AG09319 (cell line): ENCODE measurements around the gene BPHL.
"Not testable (repeated sequence)": the region's sequence is repeated elsewhere in the genome, so short reads cannot be mapped to it uniquely, and the experiment has no call there.

Source experiments
- DNase-seq: peaks from one replicate; pipeline ENCODE4 v3.0.0-alpha.2; 2010; ENCODE audit warnings: low read depth; ENCODE audit errors: extremely low read depth
- TF ChIP-seq, protein P1 (sequence below): IDR thresholded peaks from 2 replicates; pipeline ENCODE4 v1.5.1; 2011; ENCODE audit warnings: low read depth, mild to moderate bottlenecking, inconsistent platforms, low read length, moderate library complexity

The BPHL gene

DNA sequence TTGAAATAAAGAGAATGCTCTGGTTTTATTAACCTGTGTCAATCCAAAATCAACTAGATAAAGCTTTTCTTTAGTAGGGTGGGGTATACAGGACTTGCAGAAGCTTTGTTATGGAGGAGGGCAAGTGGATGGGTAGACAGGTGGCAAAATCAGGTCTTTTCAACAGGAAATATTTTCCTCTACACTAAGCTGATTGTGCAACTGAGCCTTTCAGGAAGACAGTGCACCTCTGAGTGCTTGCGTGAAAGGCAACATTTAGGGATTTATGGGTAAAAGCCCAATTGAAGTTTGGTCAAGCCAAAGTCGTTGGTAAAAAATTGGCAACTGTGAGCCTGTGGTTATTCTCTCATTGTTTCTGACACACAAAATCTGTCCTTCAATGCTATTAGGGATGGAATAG, 62.6 kb downstream of the BPHL start:
- DNase-seq = no peak
- TF ChIP-seq, protein P1, sequence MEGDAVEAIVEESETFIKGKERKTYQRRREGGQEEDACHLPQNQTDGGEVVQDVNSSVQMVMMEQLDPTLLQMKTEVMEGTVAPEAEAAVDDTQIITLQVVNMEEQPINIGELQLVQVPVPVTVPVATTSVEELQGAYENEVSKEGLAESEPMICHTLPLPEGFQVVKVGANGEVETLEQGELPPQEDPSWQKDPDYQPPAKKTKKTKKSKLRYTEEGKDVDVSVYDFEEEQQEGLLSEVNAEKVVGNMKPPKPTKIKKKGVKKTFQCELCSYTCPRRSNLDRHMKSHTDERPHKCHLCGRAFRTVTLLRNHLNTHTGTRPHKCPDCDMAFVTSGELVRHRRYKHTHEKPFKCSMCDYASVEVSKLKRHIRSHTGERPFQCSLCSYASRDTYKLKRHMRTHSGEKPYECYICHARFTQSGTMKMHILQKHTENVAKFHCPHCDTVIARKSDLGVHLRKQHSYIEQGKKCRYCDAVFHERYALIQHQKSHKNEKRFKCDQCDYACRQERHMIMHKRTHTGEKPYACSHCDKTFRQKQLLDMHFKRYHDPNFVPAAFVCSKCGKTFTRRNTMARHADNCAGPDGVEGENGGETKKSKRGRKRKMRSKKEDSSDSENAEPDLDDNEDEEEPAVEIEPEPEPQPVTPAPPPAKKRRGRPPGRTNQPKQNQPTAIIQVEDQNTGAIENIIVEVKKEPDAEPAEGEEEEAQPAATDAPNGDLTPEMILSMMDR = no peak

DNA sequence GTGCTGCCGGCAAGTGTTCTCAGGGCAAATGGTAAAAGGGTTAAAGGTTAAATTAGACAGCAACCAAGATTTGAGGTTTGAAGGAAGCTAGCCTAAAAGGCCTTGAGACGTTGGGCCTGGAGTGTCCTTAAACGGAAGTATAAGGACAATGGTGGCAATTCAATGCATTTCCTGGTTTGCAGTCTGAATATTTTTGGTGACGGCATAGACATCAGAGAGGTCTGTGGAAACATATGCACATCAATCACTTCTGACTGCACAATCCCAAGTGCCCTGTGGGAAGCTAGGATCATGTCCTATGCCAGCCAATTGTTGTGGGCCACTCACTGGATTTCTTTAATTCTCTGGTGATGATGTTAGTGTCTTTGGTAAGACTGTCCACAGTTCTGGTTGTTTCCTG, 64.6 kb downstream of the BPHL start:
- TF ChIP-seq, protein P1 = no peak
- no peak for DNase-seq

DNA sequence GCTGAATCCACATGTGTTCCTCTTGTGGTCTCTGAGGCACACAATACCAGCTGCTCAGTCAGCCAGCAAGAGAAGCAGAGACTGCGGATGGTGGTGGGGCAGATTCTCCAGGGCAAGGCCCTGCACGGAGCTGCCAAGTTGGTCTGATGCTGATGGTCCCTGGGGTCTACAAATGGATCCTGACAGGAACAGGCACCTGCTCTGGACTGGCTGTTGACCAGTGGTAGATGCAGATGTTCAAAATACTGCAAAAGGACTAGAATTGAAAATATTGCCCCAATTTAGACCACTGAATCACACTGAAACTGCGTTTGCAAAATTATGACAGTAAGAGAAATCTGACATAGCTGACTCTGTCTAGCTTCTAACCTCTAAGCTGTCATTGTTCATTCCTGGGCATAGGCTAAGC, 68.5 kb downstream of the BPHL start:
- DNase-seq = no peak
- TF ChIP-seq, protein P1 = no peak

DNA sequence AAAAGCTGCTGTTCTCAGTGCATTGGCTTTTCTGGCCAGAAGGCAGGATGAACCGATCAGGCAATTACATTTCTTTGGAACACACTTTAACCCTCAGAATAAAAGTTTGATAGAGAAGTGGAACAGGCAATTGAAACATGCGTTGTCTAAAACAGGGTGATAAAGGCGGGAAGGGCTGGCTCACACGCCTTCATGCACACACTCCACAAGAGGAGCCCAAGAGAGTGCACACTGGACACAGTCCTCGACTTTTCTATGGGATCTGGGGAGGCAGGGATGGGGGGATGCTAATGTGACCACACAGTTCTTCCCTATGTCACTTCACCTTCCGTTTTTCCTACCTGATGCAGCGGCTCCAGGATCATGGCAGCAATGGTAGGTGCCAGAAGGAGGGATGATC, 69.8 kb downstream of the BPHL start:
- TF ChIP-seq, protein P1 = no peak
- no peak for DNase-seq

DNA sequence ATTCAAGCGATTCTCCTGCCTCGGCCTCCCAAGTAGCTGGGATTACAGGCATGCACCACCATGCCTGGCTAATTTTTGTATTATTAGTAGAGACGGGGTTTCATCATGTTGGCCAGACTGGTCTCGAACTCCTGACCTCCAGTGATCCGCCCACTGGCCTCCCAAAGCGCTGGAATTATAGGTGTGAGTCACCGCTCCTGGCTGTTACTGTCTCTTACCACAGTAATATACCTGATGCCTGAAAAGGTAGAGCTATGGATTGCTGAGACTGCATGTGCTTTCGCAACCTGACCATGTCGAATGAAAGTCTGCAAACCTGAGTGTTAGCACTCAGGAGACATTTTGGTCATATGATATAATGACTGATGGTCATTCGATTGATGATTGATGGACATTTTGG, 70.7 kb downstream of the BPHL start:
- not testable (repeated sequence) for DNase-seq

DNA sequence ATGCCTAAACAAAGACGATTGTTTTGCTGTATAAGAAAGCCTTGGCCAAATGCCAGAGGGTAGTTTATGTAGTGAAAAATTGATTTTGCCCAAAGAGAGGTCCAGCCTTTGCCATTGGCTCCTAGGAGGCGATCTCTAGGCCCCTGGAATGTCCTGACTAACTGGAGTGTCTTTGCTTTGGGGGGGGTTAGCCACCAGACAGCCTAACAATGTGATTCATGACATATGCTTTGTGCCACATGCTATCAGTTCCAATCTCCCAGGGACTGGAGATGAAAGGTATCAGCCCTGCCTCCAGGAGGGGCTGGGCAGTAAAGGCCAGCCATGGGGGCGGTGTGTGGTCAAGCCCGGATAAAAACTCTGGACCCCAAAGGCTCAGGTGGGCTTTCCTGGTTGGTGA, 71.5 kb downstream of the BPHL start:
- TF ChIP-seq, protein P1 = no peak

DNA sequence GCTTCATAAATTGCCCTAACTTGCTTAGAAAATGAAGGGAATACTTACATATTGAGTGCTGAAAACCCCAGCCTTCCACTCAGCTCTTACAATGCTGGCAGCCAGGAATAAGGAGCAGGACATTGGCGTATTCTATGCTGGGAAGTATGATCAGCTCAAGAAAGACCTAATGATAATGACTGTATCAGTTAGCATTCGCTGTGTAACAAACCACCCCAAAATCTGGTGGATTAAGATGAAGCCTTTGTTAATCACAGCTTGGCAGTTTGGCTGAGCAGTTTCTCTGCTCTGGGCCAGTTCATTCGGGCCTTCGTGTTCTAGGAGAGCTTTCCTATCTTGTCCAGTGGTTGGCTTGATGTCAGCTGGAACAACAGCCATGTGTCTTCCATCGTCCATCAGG, 72.3 kb downstream of the BPHL start:
- DNase-seq = no peak
- TF ChIP-seq, protein P1 = no peak

More for the DNA sequence above, 71.5 kb downstream of the BPHL start:
- no peak for DNase-seq

DNA sequence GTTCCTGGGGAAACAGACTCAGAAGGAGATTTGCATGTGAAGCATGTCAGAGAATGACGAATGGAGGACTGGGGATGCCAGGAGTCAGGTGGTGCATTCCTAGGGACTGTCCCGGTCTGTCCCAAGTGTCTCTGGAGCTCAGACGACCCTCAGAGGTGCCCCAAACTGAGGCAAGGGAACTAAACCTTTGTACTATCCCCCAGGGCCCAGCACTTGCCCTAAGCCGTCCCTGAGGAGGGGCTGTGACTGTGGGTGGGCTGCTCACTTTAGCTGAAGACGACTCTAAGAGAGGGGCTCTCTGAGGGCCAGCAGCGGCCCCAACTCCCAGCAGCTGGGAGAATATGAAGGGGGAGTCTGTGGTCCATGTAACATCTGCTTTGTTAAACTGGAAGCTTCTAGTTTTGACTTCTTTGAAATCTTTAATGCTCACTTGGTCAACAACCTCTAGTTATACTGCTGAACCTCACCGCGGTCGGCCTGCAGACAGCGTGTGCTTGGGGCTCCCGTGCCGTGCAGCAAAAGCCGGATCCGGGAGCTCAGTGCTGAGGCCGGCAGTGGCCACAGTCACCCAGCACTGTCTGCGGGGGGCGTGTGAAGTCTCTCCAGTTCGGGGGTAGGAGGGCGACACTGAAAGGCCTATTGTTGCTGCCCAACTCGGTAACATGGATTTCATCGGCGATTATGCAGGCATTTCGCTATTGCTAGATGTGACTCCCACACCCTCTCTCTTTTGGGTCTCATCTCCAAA, 74.8 kb downstream of the BPHL start:
- DNase-seq = no peak
- TF ChIP-seq, protein P1 = no peak
